DMS 273 (cell line): ENCODE data around the gene MCF2L2.
A peak's percentile ranks its signal among the peaks of the same experiment; 100 is the strongest.

ENCODE experiments used
- DNase-seq: peaks from one replicate; lab custom pipeline; 2025; ENCODE audit not compliant: unreplicated experiment; lab: John Stamatoyannopoulos, UW

MCF2L2 gene

DNA sequence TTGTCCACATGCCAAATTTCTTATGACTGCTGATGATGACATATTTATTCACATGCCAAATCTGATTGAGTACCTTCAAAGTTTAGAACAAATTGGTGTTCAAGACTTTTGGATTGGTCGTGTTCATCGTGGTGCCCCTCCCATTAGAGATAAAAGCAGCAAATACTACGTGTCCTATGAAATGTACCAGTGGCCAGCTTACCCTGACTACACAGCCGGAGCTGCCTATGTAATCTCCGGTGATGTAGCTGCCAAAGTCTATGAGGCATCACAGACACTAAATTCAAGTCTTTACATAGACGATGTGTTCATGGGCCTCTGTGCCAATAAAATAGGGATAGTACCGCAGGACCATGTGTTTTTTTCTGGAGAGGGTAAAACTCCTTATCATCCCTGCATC is 158.1 kb downstream of the MCF2L2 start:
- DNase-seq, result no peak

DNA sequence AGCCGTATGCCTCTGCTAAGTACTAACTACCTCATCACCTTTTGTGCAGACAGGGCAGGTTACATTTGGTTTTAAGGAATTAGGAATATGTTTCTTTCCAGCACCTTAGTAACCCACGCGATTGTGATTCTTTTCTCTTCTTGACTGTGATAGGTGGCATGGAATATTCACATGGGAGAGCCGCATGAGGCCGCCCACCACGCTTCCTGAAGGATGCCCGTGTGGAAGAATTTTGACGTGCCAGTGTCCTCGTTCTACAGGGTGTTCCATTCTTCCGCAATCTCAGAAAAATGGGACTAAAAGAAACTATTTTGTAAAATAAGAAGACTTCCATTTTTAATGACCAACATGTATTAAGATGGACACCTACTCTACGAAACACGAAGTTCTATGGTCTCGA is 159.1 kb downstream of the MCF2L2 start:
- no peak for DNase-seq

DNA sequence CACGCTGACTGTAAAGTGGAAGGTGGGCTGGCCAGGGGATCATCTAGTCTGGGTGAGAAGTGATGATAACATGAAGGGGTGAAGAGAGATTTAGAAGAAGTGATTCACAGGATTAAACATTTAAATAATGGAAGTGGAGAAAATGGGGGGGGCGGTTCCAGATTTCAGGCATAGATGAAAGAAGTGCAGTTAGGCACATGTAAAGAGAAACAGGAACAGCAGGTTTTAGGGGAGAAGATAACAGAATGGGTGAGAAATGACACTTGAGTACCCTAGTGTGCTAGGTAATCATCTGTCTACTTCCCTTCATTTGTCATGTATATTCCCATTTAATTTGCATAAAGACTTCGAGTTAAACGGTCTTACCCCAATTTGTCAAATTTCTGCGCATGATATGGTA is 160.1 kb downstream of the MCF2L2 start:
- no peak for DNase-seq

DNA sequence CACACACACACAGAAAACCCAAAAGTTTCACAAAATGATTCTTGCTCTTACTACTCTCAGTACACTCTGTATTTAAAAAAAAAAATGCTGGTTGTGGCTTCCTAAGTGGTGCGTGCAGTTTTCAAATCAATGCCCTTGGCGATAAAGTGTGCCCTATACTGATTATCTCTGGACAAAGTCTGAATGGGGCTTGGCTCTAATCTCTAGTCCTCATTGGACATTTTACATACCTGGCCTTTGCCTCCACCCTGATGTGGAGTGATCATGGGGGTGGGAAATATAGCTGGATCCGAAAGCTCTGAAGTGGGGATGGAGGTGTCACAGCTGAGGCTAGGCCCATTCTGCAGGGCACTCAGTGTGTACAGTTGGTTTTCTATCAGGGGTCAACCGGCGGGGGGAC is 161.3 kb downstream of the MCF2L2 start:
- no peak for DNase-seq

DNA sequence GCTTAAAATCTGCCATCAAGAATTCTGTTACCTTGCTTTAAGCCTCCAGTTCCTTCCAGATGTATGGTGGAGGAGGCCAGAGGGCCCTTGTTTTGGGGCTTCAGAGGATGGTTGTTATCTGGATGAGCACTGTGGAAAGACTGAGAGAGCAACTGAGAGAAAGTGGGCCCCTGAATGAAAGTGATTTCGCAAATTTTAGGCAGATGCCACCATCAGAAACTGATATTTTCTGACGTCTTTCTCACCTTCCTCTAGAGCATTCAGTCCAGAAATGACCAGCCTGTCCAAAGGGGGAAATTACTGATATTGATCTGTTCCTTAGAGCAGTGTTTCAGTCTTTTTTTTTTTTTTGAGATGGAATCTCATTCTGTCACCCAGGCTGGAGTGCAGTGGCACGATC is 162.0 kb downstream of the MCF2L2 start:
- no peak for DNase-seq

DNA sequence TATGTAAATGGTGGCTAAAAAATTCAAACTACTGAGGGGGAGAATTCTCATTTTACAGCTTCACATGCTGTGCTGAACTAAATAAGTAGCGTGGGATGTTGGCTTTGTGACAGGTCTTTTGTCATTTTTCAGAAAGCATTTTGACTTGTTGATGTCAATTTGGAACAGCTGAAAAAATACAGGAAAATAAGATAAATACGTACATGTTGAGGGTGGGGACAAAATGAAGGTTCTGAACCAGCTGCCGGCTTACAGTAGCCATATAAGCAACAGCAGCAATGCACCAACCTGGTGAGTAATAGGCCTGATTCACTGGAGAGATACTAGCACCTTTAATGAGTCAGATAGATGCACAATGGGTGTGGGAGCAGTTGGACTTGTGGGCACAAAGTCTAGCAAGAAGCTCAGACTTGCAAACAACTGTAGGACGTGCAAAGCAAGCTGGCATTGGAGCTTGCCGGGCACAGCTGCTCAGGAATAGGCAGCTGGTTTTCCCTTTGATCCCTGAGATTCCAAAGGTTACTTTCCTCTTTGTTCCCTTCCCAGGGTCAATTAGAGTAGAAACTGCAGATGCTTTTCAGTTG is 162.5 kb downstream of the MCF2L2 start:
- DNase-seq, result peak; percentile 38

DNA sequence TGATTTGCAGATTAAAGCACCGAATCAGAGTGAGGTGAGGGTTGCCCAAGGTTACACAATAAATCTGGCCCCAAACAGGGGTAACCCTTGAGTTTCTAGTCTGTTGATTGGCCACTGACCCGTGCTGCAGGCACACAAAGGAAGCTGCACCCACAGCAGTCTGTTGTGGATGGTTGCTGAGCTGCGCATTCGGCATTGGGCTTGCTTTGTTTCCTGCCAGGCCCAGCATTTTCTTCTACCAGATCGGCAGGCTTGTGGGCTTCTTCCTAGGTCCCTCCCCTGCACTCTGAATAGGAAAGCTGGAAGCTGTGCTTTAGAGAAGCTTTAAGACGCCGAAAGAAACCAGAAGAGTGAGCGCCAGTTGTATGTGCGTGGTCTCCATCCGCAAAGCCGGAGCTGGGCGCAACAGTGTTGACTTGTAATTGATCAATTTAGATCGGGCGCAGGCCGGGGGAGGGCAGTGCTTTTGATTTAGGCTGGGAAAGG is 163.2 kb downstream of the MCF2L2 start:
- DNase-seq, result no peak

DNA sequence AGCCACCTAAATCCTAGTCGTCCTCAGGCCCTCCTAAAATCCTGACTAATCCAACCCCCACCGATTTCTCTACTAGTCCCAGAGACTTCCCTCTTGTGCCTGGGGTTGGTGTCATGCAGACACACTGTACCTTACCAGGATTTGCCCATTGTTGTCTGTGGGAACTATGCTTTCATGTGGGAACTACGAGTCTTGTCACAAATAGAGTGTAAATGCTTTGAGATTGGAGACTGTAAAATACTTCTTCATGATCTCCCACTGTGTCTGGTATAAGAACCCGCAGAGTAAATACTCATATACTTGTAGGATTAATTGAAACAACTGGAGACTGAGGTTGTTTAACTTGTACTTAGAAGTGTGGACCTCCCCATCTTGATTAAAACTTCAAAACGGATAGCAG is 164.2 kb downstream of the MCF2L2 start:
- no peak for DNase-seq

DNA sequence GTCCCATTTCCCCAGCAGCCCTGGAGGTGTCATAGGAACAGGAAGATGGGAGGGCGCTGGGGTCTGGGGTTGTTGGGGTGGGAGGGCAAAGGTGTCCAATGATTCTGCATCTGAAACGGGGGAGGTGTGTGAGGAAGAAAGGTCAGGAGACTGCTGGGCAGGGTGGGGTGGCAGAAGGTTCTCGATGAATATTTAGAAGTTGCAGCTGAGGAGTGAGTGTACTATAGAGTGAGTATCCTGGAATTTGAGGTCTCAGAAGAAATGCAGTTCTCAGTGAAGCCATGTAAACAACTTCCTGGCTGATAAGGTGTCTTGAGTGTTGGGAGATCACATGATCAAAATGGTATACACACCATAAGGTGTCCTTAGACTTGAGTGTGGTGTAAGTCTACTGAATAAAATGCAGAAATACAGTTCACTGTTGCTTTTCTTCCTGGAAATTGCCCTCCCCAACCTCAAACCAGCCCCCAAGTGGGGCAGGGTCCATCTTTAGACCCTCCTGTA is 165.5 kb downstream of the MCF2L2 start:
- no peak for DNase-seq

DNA sequence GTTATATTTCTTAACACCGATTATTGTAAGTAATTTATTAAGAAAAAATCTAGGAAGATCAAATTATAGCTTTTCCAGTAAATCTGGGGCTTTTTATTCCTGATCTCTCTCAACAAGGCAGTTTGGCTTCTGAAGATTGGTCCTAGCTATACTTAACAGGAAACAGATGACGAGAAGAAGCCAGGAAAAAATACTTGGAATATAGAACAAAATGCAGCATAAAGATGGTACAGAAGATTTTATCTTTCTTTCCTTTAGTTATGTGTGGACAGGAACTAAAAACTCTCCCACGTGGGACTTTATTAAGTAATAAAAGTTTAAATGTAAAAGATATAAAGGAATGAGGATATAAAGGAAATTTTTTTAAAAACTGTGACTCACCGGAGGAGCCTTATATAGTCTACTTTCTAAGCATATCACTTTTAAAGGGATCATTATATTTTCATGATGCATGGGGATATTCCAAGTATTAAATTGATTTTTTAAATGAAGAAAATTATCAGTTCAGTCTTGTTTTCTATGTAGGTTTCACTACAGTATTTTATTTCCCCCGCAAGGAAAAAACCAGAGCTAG is 167.2 kb downstream of the MCF2L2 start:
- no peak for DNase-seq

DNA sequence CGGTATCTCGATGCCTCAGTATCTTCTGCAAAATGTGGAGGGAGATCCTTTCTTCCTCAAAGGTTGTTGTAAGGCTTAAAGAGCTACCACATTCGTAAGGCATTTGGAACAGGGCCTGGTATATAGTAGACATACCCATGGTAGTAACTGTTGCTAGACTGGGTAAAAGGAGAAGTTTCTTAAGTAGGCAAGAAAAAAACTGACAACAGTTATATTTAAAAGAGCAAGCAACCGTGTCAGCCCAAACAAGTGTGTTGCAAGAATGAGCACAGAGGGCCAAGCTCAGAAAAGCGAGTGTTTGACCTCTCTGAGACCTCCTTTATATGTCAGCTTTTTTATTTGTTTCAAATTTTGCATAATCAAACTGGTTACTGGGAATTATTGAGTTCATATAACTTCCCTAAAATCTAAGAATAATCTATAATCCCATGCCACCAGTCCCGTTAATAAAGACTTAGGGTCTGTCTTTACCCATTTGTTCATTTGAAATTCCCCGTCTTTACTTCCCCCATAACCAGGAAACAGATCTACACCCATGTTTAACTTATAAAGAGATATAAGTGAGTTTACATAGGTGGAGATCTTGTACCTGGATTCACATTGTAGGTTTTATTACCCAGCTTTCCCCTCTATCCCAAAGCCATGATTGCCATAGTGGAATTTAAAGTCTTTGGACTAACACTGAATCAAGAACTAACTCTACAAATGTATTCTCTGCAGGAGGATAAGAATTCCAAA is 168.1 kb downstream of the MCF2L2 start:
- no peak for DNase-seq

DNA sequence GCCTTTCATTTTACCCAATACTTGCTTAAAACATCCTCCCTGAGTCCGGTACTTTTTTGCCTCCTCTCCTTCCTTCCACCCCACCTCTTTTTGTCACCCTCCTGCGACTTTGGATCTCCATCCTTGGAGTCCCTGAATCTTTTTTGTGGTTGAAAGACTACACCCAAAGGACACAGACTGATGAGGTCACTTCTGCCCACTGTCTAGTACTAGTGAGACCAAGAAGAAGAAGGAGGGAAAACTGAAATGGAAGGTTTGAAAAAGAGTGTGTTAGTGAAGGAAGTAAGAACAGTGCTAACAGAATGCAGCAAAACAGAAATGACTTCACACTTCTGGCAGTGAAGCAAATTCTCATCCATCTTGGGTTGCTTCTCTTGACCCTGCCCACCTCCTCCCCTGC is 168.8 kb downstream of the MCF2L2 start:
- DNase-seq, result no peak

DNA sequence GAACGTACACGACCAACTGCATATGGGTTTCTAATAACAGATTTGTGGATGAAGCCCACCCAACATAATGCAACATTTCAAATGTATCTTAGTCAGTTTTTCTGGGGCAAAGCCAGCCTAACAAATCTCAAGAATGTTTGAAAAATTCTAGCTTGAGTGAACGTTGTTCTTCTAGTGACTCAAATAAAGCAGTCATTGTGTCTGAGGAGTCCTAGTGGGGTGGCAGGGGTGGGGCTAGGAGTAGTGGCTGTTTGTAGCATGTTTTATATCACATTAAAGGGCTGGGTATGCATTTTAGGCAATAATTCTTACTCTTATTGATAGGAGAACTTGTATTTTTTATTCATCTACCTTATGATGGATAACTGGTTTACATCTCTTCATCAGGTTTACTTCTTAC is 169.3 kb downstream of the MCF2L2 start:
- DNase-seq, result no peak

DNA sequence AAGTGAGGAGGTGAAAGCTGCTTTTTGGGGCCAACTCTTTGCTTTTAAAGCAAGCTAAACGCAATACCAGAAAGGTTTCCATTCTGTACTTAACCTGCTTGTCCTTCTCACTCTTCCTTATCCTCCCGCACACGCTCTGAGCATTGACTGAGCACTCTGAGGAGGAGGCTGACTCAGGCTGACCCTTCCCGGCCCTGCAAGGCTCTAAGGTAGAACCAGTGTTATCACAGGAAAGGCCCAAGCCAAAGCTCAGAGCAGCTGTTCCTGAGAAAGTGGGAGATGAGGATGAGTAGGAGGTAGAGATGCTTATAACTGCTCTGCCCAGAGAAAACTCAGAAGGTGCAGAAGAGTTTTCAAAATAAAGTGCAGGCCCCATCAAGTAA is 173.1 kb downstream of the MCF2L2 start:
- DNase-seq, result no peak

DNA sequence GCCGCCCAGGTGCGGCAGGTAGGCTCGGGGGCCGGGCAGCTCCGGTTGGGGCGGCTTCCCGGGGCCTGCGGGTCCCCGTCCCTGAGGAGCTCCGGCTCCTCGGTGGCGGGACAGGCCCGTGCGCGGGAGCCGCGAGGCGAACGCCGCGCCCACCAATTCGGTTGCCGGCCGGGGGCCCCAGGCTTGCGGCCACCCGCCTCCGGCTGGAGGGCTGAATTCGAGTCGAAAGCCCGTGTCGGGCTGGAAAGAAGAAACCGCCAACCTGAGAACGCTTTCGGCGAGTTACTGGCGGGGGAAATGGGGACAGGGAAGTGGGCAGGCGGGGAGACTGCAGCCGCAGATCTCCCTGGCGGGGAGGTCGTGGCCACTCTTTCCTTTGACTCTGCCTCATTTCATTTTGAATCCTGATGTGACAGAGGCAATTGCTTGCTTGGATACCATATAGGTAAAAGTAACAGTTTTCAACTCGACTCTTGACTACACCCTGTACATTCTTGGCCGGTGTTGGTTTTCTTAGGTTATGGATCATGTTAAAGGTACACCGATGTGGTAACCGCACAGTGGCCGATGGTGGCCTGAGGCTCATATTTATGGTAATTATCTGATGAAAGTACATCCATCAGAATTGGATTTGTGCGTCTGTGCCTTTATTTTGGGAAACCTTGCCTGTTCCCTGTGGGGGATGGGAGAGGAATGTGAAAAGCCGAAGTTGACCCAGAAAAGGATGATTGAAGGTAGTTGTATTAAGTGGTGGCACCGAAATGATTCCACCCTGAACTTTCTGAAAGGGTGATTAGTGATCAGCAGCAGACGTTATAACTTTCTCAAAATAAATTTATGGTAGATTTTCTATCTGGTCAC is 173.7 kb downstream of the MCF2L2 start:
- DNase-seq, result peak; percentile 70

DNA sequence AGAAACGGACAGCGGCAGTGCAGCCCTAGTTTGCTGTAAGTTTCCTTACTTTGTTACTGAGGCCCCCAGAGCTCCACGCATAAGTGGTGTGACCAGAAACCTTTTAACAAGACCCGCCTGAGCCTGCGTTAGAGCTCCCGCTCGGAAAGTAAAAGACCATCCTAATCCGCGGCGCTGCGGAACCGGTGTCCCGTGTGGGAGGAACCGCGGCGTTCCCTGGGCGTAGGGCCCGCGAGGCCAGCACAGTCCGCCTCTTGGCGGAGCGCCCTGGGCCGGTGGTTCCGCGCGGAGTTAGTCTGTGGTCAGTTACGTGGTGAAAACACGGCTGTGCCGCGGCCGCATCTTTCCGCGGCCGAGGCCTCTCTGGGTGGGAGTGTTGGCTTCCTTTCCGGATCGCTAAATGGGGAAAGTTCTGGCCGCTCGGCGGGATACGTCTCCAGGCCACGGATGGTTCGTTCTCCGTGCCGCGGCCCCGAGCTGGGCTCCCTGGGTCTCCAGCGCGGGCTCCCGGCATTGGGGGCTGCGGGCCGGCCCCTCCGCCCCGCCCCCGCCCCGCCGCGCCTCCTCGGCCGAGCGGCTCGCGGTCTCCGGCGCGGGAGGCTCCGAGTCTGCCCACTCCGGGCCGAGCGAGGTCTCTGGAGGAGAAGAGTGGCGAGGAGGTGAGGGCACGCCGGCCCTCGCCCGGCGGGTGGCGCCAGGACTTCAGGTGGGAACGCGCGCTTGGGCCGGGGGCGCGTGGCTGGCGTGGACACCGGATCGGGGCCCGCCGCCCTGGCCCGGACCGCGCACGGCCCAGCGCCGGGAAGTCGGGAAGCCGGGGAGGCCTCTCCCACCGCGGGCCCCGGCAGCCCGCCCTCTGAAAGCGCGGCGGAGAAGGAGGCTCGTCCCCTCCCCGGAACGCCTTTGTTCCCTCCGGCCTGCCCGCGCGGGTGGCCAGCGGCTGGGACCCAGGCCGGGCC is 174.6 kb downstream of the MCF2L2 start:
- peak; percentile 83 for DNase-seq

DNA sequence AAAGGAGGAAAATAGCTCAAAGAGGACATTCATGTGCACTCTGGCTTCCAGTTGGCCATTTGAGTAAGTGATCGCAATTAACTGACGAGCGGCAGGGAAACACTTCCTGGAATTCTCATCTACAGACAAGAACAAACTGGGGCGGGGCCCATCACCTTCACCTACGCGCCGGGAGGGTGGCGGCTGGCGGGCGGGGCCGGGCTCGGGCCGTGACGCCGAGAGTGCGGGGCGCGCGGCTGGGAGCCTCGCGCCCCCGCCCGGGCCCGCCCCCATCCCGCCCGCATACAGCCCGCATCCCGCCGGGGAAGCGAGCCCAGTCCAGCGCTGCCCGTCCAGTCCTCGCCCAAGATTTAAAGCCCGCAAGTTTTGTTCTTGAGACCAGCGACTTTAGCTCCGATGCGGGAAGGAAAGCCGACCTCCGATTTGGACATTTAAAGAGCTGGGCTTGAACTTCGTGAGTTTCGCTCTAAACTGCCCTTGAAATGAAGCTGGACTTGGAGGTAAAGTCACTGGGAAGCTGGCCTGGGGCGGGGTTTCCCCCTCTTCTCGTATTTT is 175.4 kb downstream of the MCF2L2 start, which contains the start of gene B3GNT5:
B3GNT5 (plus strand) TSS at position 281 of the 555 bp plus-strand sequence. CDS start 16,546 bp downstream, outside the sequence.
- peak; percentile 74 for DNase-seq

DNA sequence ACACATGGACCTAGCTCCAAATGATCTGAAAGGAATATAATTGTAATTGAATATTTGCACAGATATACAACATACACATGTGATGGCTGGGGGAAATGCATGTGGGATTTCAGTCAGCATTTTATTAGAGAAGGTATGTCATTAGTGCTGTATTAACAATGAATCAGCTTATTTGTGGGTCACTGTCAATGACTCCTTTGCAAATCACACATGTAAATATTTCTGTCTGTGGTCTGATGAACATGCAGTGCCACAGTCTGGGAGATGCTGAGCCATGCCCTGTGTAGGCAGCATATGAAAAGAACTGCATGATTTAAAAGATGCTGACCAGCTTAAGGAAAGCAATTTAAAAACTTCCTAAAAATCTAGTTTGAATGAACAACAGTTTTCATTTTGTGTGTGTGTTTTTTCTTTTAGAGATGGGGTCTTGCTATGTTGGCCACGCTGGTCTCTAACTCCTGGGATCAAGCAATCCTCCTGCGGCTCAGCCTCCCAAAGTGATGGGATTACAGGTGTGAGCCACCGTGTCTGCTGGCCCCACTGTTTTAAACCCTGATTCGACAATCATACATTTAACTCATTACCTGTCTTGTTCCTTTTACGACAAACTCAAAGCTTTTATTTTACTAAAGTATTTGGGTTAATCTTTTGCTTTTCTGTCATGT is 176.2 kb downstream of the MCF2L2 start:
- DNase-seq, result no peak

DNA sequence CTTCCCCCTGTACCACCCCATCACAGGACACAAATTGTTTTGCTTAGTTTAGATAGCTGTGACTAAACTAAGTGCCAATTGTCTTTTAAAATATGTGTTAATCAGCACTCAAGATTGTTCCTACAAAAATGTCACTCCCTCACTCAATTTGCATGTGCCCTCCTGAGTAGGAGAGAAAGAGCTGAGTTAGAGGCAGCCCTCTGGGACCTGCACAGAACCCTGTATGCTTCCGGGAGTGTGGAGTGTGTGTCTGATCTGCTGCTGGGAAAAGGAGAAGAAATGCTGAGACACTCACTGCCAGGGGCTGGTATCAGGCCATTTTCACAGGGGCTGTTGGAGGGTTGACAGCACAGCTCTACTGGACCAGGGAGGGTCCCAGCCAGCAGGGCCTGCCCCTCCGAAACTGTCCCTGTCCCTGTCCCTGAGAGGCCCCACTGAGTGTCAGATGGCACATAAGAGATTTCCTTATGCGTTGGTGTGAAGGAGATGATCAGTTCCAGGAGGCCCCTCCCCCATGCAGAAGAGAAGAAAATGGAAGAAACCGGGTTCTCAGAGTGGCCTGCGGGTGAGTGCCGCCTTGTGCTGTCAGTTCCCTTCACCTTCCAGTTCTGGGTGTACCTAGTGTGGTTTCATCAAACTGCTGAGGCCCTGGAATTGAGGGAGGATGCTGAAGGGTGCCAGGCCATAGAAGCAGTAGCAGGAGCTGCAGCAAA is 179.3 kb downstream of the MCF2L2 start:
- DNase-seq, result no peak
